Uterus (tissue), 2 donors: ENCODE results near the gene ETS1.

Source experiments
- POLR2A ChIP-seq, 2 donors: fragments of 450-650 bp; IDR thresholded peaks; one replicate each; pipeline ENCODE4 v1.6.1; 2016; ENCODE audit warnings: antibody characterized with exemption in 2 of 2, mild to moderate bottlenecking in 1 of 2, moderate library complexity in 1 of 2
- TF ChIP-seq, protein P1 (sequence below), 4 experiments: fragments of 200-600 bp in 2 of 4; fragments of 450-650 bp in 2 of 4; sonication (generic) in 2 of 4; IDR thresholded peaks; one replicate each; pipeline ENCODE4 v1.5.1; 2016 to 2019; ENCODE audit warnings: antibody characterized with exemption in 4 of 4, mild to moderate bottlenecking in 2 of 4, moderate library complexity in 1 of 4

DNA sequence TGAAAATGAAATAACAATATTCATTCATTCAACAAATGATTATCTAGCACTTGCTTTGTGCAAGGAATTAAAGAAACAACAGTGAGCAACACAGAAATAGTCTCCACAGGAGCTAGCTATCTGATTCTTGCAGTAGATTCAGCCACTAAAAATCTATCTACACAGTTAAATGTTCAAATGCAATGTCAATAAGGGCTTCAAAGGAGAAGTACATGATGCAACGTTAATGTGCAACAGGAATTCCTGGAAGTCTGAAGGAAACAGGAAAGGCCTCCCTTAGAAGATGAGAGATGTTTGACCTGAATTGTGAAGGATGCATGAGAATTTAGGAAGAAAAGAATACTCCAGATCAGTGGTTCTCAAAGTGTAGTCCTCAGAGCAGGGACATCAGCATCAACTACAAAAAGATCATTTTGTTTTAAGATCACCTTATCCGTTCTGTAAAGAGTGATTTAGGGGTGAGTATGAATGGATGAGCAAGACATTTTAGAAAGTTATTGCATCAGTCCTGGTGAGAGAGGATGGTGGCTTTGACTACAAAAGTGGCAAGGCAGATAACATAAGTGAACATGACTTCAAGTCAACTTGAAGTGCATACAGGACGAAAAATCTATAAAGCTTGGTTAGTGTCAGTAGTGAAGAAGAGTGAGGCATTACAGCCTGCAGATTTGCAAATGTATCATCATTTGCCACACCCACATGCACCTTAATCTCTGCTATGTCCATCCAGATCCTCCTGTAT, 96.0 kb downstream of the ETS1 start:
- TF ChIP-seq, protein P1, sequence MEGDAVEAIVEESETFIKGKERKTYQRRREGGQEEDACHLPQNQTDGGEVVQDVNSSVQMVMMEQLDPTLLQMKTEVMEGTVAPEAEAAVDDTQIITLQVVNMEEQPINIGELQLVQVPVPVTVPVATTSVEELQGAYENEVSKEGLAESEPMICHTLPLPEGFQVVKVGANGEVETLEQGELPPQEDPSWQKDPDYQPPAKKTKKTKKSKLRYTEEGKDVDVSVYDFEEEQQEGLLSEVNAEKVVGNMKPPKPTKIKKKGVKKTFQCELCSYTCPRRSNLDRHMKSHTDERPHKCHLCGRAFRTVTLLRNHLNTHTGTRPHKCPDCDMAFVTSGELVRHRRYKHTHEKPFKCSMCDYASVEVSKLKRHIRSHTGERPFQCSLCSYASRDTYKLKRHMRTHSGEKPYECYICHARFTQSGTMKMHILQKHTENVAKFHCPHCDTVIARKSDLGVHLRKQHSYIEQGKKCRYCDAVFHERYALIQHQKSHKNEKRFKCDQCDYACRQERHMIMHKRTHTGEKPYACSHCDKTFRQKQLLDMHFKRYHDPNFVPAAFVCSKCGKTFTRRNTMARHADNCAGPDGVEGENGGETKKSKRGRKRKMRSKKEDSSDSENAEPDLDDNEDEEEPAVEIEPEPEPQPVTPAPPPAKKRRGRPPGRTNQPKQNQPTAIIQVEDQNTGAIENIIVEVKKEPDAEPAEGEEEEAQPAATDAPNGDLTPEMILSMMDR (IDR thresholded peaks at IDR 0.05): no peak
- TF ChIP-seq POLR2A (IDR thresholded peaks at IDR 0.05): no peak
